Effector memory CD4-positive, alpha-beta T cell (primary cell): ENCODE data around the gene FBXW11.
"Not testable (repeated sequence)": the region's sequence is repeated elsewhere in the genome, so short reads cannot be mapped to it uniquely, and the experiment has no call there.

Experiments used
- DNase-seq, 3 donors: peaks; one replicate each; pipeline ENCODE4 v3.0.0-alpha.2; 2020
- H3K27ac ChIP-seq: 2 replicates; pipeline ENCODE4 v1.7.0; 2013; ENCODE audit warnings: mild to moderate bottlenecking, low read length, moderate library complexity; ENCODE audit not compliant: insufficient read depth, poor library complexity, severe bottlenecking
- H3K27me3 ChIP-seq: replicated peaks from 2 replicates; pipeline ENCODE4 v1.7.0; 2013; ENCODE audit warnings: mild to moderate bottlenecking, low read length; ENCODE audit not compliant: insufficient read depth, control insufficient read depth, poor library complexity, severe bottlenecking
- H3K36me3 ChIP-seq: 2 replicates; pipeline ENCODE4 v1.7.0; 2013; ENCODE audit warnings: mild to moderate bottlenecking, low read length, moderate library complexity; ENCODE audit not compliant: control insufficient read depth, insufficient read depth
- H3K4me1 ChIP-seq: 2 replicates; pipeline ENCODE4 v1.7.0; 2013; ENCODE audit warnings: low read length, mild to moderate bottlenecking; ENCODE audit not compliant: control insufficient read depth, insufficient read depth, poor library complexity, severe bottlenecking
- H3K4me3 ChIP-seq: 2 replicates; pipeline ENCODE4 v1.7.0; 2013; ENCODE audit warnings: low read length, low read depth, mild to moderate bottlenecking; ENCODE audit not compliant: insufficient read depth, poor library complexity, severe bottlenecking
- H3K9me3 ChIP-seq: 2 replicates; pipeline ENCODE4 v1.7.0; 2013; ENCODE audit warnings: mild to moderate bottlenecking, low read length, moderate library complexity; ENCODE audit not compliant: control insufficient read depth

Gene FBXW11

GRCh38 chr5:172028167-172028566, 21.7 kb upstream of the FBXW11 start:
- no peak for DNase-seq
- Histone ChIP-seq H3K36me3 (no peaks in the 10 kb centered on the region), H3K4me3 (no peak overlapping the region), H3K27ac (no peak overlapping the region), H3K9me3 (no peaks in the 10 kb centered on the region), H3K27me3 (no peaks in the 10 kb centered on the region), H3K4me1 (no peaks in the 10 kb centered on the region)

- not testable (repeated sequence) for DNase-seq, H3K4me3 ChIP-seq, H3K36me3 ChIP-seq
These were observed 13.8 kb upstream of the FBXW11 start for GRCh38 chr5:172020110-172020786.

DNA sequence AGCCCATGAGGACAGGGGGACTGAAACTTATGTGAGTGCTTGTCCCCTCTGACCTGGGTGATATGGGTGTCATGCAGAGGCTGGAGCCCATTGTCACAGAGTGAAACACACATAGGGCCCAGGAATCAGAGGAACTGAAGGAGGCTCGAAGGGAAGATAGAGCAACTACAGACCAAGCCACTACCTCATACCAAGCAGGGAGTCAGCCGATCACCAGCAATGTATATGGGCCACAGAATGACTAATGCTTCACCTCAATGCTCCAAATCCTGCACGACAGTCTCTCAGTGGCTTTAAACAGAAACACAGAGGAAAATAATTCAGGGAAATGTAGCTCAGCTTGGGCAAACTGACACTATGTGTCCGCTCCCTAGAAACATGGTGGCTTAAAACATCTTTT, 8.9 kb upstream of the FBXW11 start:
- no peaks in the 10 kb centered on the region for H3K36me3 ChIP-seq
- H3K4me1 ChIP-seq: no peaks in the 10 kb centered on the region
- H3K4me3 ChIP-seq: no peak overlapping the region
- H3K27ac ChIP-seq: no peak overlapping the region
- no peaks in the 10 kb centered on the region for H3K9me3 ChIP-seq
- no peaks in the 10 kb centered on the region for H3K27me3 ChIP-seq
- DNase-seq: no peak

More at GRCh38 chr5:172020110-172020786, 13.8 kb upstream of the FBXW11 start:
- not testable (repeated sequence) for H3K9me3 ChIP-seq, H3K27me3 ChIP-seq, H3K4me1 ChIP-seq, H3K27ac ChIP-seq

DNA sequence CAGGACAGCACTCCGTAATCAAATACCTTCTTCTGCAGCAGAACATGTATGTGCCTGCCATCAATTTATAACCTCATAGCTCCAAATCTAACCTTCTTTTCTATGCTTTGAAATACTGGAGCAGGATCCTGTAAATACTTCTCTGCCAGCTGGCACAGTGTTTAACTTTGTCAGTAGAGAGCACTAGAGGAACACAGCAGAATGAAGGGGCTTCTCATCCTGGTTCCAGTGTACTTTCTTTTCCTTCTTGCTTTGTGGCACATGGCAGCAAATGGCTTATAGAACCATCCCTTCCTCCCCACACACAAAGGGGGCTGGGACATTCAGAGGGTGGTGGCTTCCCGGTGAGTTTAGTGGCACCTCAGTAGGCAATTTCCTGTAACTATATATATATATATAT, 3.8 kb upstream of the FBXW11 start:
- Histone ChIP-seq H3K4me3 (no peak overlapping the region), H3K27me3 (no peaks in the 10 kb centered on the region), H3K4me1 (peaks cover 21% of the 10 kb centered on the region), H3K9me3 (no peaks in the 10 kb centered on the region), H3K27ac (no peak overlapping the region), H3K36me3 (no peaks in the 10 kb centered on the region)
- no peak for DNase-seq

GRCh38 chr5:172009536-172010270, 3.3 kb upstream of the FBXW11 start:
- Histone ChIP-seq H3K27me3 (no peaks in the 10 kb centered on the region), H3K4me3 (no peak overlapping the region), H3K4me1 (peaks cover 26% of the 10 kb centered on the region), H3K36me3 (no peaks in the 10 kb centered on the region), H3K9me3 (no peaks in the 10 kb centered on the region), H3K27ac (no peak overlapping the region)
- DNase-seq: no peak

- no peak overlapping the region for H3K27ac ChIP-seq
- DNase-seq: no peak
- H3K27me3 ChIP-seq: no peaks in the 10 kb centered on the region
- H3K9me3 ChIP-seq: no peaks in the 10 kb centered on the region
- peaks cover 27% of the 10 kb centered on the region for H3K4me1 ChIP-seq
- no peaks in the 10 kb centered on the region for H3K36me3 ChIP-seq
- no peak overlapping the region for H3K4me3 ChIP-seq
These were observed 2.3 kb upstream of the FBXW11 start for GRCh38 chr5:172008689-172009141.

- DNase-seq: no peak
- Histone ChIP-seq H3K27ac (no peak overlapping the region), H3K9me3 (no peaks in the 10 kb centered on the region), H3K4me1 (peaks cover 27% of the 10 kb centered on the region), H3K36me3 (no peaks in the 10 kb centered on the region), H3K4me3 (no peak overlapping the region), H3K27me3 (no peaks in the 10 kb centered on the region)
These were observed 1.6 kb upstream of the FBXW11 start for GRCh38 chr5:172008111-172008455.

DNA sequence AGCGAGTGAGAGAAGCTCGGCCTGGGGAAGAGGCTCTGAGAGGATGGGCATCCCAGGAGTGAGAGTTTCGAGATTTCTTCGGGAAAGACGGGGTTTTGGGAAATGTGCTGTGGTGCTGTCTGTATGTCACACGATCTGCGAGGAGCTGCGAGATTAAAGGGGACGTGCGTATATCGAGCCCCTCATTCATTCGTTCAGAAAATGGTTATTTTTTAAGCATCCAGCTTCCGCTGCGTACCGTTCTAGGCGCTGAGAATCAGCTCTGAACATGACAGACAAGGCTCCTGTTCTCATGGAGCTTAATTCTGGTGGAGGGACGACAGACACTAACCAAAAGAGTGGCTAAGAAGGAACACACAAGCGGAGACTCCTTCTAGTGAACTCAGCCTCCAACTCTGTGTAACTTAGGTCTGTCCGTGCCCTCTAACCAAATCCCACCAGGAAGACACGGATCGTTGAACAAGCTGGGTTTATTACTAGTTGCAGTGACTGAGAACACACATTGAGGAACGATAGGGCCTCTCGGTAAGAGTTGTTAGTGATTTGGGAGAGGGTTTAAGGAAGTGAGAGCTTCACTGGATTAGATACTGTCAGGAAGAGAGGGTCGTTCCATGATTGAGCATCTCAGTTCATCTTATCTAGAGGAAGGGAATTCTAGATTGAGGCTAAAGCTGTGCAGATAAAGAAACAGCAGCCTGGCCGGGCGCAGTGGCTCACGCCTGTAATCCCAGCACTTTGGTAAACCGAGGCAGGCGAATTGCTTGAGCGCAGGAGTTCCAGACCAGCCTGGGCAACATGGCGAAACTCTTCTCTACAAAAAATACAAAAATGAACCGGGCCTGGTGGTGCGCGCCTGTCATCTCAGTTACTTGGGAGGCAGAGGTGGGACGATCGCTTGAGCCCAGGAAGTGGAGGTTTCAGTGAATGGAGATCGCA, 1.0 kb upstream of the FBXW11 start:
- peak overlapping the region; percentile 80 for H3K4me3 ChIP-seq
- H3K36me3 ChIP-seq: no peaks in the 10 kb centered on the region
- H3K9me3 ChIP-seq: no peaks in the 10 kb centered on the region
- H3K4me1 ChIP-seq: peaks cover 27% of the 10 kb centered on the region
- peak overlapping the region; percentile 97 for H3K27ac ChIP-seq
- H3K27me3 ChIP-seq: no peaks in the 10 kb centered on the region
- no peak for DNase-seq

- no peaks in the 10 kb centered on the region for H3K9me3 ChIP-seq
- H3K4me1 ChIP-seq: peaks cover 30% of the 10 kb centered on the region
- no peaks in the 10 kb centered on the region for H3K36me3 ChIP-seq
- H3K27me3 ChIP-seq: no peaks in the 10 kb centered on the region
- H3K4me3 ChIP-seq: peak overlapping the region; percentile 80
- peak overlapping the region; percentile 97 for H3K27ac ChIP-seq
- DNase-seq: no peak
These were observed 624 bp downstream of the FBXW11 start for GRCh38 chr5:172005708-172006320.
